GM19043 (cell line): ENCODE results near the gene MPV17L2.

Experiments used
- ATAC-seq: cut with Tn5 transposase; IDR thresholded peaks from one replicate; pipeline ENCODE4 v1.9.1; 2021; ENCODE audit warnings: low read depth; ENCODE audit not compliant: unreplicated experiment

The MPV17L2 gene

GRCh38 chr19:18160493-18160970 is 32.5 kb upstream of the MPV17L2 start:
- no peak for ATAC-seq

- no peak for ATAC-seq
Measured at GRCh38 chr19:18160971-18161635, 31.9 kb upstream of the MPV17L2 start.

GRCh38 chr19:18161636-18162002 is 31.4 kb upstream of the MPV17L2 start:
- no peak for ATAC-seq

GRCh38 chr19:18164072-18164471 is 28.9 kb upstream of the MPV17L2 start:
- ATAC-seq = no peak

GRCh38 chr19:18165794-18166544 is 27.0 kb upstream of the MPV17L2 start:
- no peak for ATAC-seq

- ATAC-seq = no peak
Measured at GRCh38 chr19:18167011-18167410, 26.0 kb upstream of the MPV17L2 start.

- no peak for ATAC-seq
Measured at GRCh38 chr19:18167975-18168645, 24.9 kb upstream of the MPV17L2 start.

- ATAC-seq = no peak
Measured at GRCh38 chr19:18168673-18169381, 24.2 kb upstream of the MPV17L2 start.

- ATAC-seq = no peak
Measured at GRCh38 chr19:18170714-18171255, 22.2 kb upstream of the MPV17L2 start.

- ATAC-seq = no peak
Measured at GRCh38 chr19:18171605-18172327, 21.3 kb upstream of the MPV17L2 start.

- no peak for ATAC-seq
Measured at GRCh38 chr19:18172331-18173053, 20.5 kb upstream of the MPV17L2 start.

GRCh38 chr19:18173054-18173571 is 19.9 kb upstream of the MPV17L2 start:
- no peak for ATAC-seq

- peak; percentile 44 for ATAC-seq
Measured at GRCh38 chr19:18173572-18174288, 19.3 kb upstream of the MPV17L2 start, which contains the start of gene IFI30. TSS of gene IFI30 (plus strand) at chr19:18173813. CDS start at chr19:18173842, 29 bp downstream.

GRCh38 chr19:18174983-18175382 is 18.0 kb upstream of the MPV17L2 start:
- ATAC-seq = no peak

GRCh38 chr19:18176367-18177310 is 16.4 kb upstream of the MPV17L2 start:
- no peak for ATAC-seq

- no peak for ATAC-seq
Measured at GRCh38 chr19:18179957-18180356, 13.1 kb upstream of the MPV17L2 start.

- no peak for ATAC-seq
Measured at GRCh38 chr19:18183529-18183928, 9.5 kb upstream of the MPV17L2 start.
